ENCODE data around the gene CHRNA9. TPM values are rescaled to one million over a fixed set of nuclear protein-coding genes. Genes with fewer than 3 reads are reported as not detected.

The CHRNA9 gene
- total RNA-seq, 1 donor from 2014 or later, result not detected

DNA sequence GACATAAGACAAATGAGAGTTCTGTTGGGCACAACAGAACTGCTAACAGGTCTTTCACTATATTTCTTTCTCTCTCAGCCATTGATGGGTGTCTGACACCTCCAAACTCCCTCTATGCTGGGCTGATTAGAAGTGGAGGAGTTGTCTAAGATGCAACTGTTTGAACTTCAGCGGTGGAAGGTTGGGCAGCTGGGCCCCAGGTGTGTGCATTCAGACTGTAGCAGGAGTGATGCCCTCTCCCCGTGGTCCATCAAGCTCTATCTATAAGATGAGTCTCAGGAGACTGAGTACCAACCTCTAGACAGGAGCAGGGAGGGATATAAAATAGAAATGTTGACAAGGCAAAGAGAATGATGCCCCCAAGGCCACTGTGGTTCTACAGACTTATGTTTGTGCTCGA lies 28.2 kb upstream of the CHRNA9 start:
- H3K4me3 ChIP-seq, result no peak overlapping the region
- no peak for DNase-seq
- intact Hi-C loops (cut with DNase I), result loop anchor here (10.0 kb wide), 1 partner anchor 162 kb away; no protein-coding TSS in a partner anchor
- H3K27me3 ChIP-seq, result no peaks in the 10 kb centered on the region
- TF ChIP-seq, protein P1, sequence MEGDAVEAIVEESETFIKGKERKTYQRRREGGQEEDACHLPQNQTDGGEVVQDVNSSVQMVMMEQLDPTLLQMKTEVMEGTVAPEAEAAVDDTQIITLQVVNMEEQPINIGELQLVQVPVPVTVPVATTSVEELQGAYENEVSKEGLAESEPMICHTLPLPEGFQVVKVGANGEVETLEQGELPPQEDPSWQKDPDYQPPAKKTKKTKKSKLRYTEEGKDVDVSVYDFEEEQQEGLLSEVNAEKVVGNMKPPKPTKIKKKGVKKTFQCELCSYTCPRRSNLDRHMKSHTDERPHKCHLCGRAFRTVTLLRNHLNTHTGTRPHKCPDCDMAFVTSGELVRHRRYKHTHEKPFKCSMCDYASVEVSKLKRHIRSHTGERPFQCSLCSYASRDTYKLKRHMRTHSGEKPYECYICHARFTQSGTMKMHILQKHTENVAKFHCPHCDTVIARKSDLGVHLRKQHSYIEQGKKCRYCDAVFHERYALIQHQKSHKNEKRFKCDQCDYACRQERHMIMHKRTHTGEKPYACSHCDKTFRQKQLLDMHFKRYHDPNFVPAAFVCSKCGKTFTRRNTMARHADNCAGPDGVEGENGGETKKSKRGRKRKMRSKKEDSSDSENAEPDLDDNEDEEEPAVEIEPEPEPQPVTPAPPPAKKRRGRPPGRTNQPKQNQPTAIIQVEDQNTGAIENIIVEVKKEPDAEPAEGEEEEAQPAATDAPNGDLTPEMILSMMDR (IDR thresholded peaks at IDR 0.05), result no peak
- H3K9me3 ChIP-seq, result no peaks in the 10 kb centered on the region
- H3K4me1 ChIP-seq, result peaks cover 14% of the 10 kb centered on the region
- peak overlapping the region; percentile 27 for H3K27ac ChIP-seq
- no peaks in the 10 kb centered on the region for H3K36me3 ChIP-seq
- ATAC-seq, result no peak

GRCh38 chr4:40307627-40308497 lies 27.3 kb upstream of the CHRNA9 start:
- Histone ChIP-seq H3K9me3 (no peaks in the 10 kb centered on the region), H3K4me1 (peaks cover 18% of the 10 kb centered on the region), H3K36me3 (no peaks in the 10 kb centered on the region), H3K27me3 (no peaks in the 10 kb centered on the region), H3K4me3 (no peak overlapping the region), H3K27ac (peak overlapping the region; percentile 27)
- TF ChIP-seq, protein P1 (IDR thresholded peaks at IDR 0.05), result no peak
- DNase-seq (no peak), ATAC-seq (peak; percentile 86)
- intact Hi-C loops (cut with DNase I), result loop anchor here (10.0 kb wide), 1 partner anchor 163 kb away; no protein-coding TSS in a partner anchor

DNA sequence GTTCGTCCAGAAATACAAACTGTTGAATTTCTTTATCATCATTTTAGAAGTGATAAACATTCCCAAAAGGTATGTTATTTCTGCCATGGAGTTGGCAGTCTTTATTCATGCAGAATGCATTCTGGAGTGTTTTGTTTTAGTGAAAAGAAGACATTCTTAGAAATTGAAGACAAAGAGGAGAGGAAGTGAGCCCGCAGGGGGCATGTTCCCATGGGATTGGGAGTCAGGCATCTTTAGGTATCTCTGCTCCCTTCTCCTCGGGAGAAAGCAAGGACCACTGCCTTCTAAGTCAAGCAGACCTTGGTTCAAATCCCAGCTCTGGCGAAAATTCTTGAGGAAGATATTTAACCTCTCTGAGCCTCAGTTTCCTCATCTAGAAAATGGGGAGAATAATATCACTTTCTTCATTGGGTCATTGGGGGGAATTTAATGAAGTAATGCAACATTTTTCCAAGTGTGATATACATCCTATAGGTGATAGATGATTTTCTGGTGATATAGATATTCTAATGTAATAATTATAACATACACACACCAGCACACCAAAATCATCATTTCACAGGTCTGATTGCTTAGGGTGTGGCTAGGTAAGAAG lies 26.5 kb upstream of the CHRNA9 start:
- no peak for DNase-seq
- peaks cover 18% of the 10 kb centered on the region for H3K4me1 ChIP-seq
- ATAC-seq, result no peak
- intact Hi-C loops (cut with DNase I), result loop anchor here (10.0 kb wide), 1 partner anchor 164 kb away; no protein-coding TSS in a partner anchor
- no peak overlapping the region for H3K27ac ChIP-seq
- H3K27me3 ChIP-seq, result no peaks in the 10 kb centered on the region
- H3K36me3 ChIP-seq, result no peaks in the 10 kb centered on the region
- no peaks in the 10 kb centered on the region for H3K9me3 ChIP-seq
- TF ChIP-seq, protein P1 (IDR thresholded peaks at IDR 0.05), result no peak
- H3K4me3 ChIP-seq, result no peak overlapping the region

GRCh38 chr4:40309250-40309774 lies 25.8 kb upstream of the CHRNA9 start:
- H3K27ac ChIP-seq, result no peak overlapping the region
- intact Hi-C loops (cut with DNase I), result loop anchor here (10.0 kb wide), 1 partner anchor 165 kb away; no protein-coding TSS in a partner anchor

GRCh38 chr4:40310225-40310624 lies 24.9 kb upstream of the CHRNA9 start:
- H3K27ac ChIP-seq, result no peak overlapping the region
- H3K4me3 ChIP-seq, result no peak overlapping the region
- no peaks in the 10 kb centered on the region for H3K36me3 ChIP-seq
- intact Hi-C loops (cut with DNase I), result loop anchor here (5.0 kb wide), 1 partner anchor 248 kb away; no protein-coding TSS in a partner anchor
- H3K27me3 ChIP-seq, result no peaks in the 10 kb centered on the region
- peaks cover 18% of the 10 kb centered on the region for H3K4me1 ChIP-seq
- no peaks in the 10 kb centered on the region for H3K9me3 ChIP-seq
- ATAC-seq (no peak), DNase-seq (no peak)
- TF ChIP-seq, protein P1 (IDR thresholded peaks at IDR 0.05), result no peak

More at GRCh38 chr4:40309250-40309774, 25.8 kb upstream of the CHRNA9 start:
- ATAC-seq (peak; percentile 92), DNase-seq (peak; percentile 93)
- no peaks in the 10 kb centered on the region for H3K36me3 ChIP-seq
- H3K4me1 ChIP-seq, result peaks cover 18% of the 10 kb centered on the region
- TF ChIP-seq, protein P1 (IDR thresholded peaks at IDR 0.05), result peak; percentile 90
- H3K9me3 ChIP-seq, result no peaks in the 10 kb centered on the region
- no peaks in the 10 kb centered on the region for H3K27me3 ChIP-seq
- H3K4me3 ChIP-seq, result no peak overlapping the region
